GM23338 (cell line): Measurements from ENCODE around the gene CASKIN2. TPM values are rescaled to one million over a fixed set of nuclear protein-coding genes. Genes with fewer than 3 reads are reported as not detected.

Source experiments
- ATAC-seq: fragments of 200-7000 bp; cut with Tn5 transposase; 3 replicates; pipeline ENCODE4 v1.9.1; 2020
- DNase-seq: peaks from one replicate; pipeline ENCODE4 v3.0.0-alpha.2; 2015; ENCODE audit warnings: low spot score
- H2AFZ ChIP-seq: fragments of 200-600 bp; sonication (generic); 2 replicates; pipeline ENCODE4 v1.8.0; 2016; ENCODE audit warnings: antibody characterized with exemption, mild to moderate bottlenecking, moderate library complexity
- H3F3A ChIP-seq: fragments of 200-600 bp; sonication (generic); replicated peaks from 2 replicates; pipeline ENCODE4 v1.8.0; 2017; ENCODE audit warnings: antibody characterized with exemption, mixed run types, low read depth
- H3K27ac ChIP-seq: fragments of 200-600 bp; sonication (generic); 2 replicates; pipeline ENCODE4 v1.6.1; 2016; ENCODE audit warnings: low read depth
- H3K27me3 ChIP-seq: fragments of 200-600 bp; sonication (generic); 2 replicates; pipeline ENCODE4 v1.8.0; 2016; ENCODE audit warnings: mild to moderate bottlenecking, mixed run types, moderate library complexity; ENCODE audit not compliant: insufficient read depth
- H3K36me3 ChIP-seq: fragments of 200-600 bp; sonication (generic); 2 replicates; pipeline ENCODE4 v1.8.0; 2016; ENCODE audit warnings: mild to moderate bottlenecking; ENCODE audit not compliant: insufficient read depth
- H3K4me1 ChIP-seq: fragments of 200-600 bp; sonication (generic); 2 replicates; pipeline ENCODE4 v1.8.0; 2016; ENCODE audit warnings: mild to moderate bottlenecking, moderate library complexity; ENCODE audit not compliant: insufficient read depth
- H3K4me2 ChIP-seq: fragments of 200-600 bp; sonication (generic); 2 replicates; pipeline ENCODE4 v1.7.1; 2017; ENCODE audit warnings: mixed run types
- H3K4me3 ChIP-seq: fragments of 200-600 bp; sonication (generic); 2 replicates; pipeline ENCODE4 v1.6.1; 2016; ENCODE audit warnings: mixed run types
- H3K79me2 ChIP-seq: fragments of 200-600 bp; sonication (generic); replicated peaks from 2 replicates; pipeline ENCODE4 v1.8.0; 2017; ENCODE audit warnings: mild to moderate bottlenecking; ENCODE audit not compliant: insufficient read depth
- H3K9me2 ChIP-seq: fragments of 200-600 bp; sonication (generic); 2 replicates; pipeline ENCODE4 v1.8.0; 2017; ENCODE audit not compliant: insufficient read depth
- H4K20me1 ChIP-seq: fragments of 200-600 bp; sonication (generic); replicated peaks from 2 replicates; pipeline ENCODE4 v1.8.0; 2017; ENCODE audit warnings: mild to moderate bottlenecking; ENCODE audit not compliant: insufficient read depth
- H3K27ac Mint-ChIP-seq: 2 replicates; pipeline ENCODE4 v1.8.0; 2020; ENCODE audit warnings: inconsistent platforms, mild to moderate bottlenecking, moderate library complexity, mixed read lengths
- H3K27me3 Mint-ChIP-seq: 3 replicates; pipeline ENCODE4 v1.8.0; 2022; ENCODE audit warnings: low read depth, mild to moderate bottlenecking, moderate library complexity, mixed read lengths, inconsistent platforms; ENCODE audit not compliant: insufficient read depth, poor library complexity
- H3K36me3 Mint-ChIP-seq: 3 replicates; pipeline ENCODE4 v1.8.0; 2021; ENCODE audit warnings: low read depth, mild to moderate bottlenecking, inconsistent platforms, moderate library complexity, mixed read lengths
- H3K4me1 Mint-ChIP-seq: 3 replicates; pipeline ENCODE4 v1.8.0; 2020; ENCODE audit warnings: mild to moderate bottlenecking, inconsistent platforms, mixed read lengths
- H3K4me3 Mint-ChIP-seq: 3 replicates; pipeline ENCODE4 v1.8.0; 2021; ENCODE audit warnings: moderate library complexity, mild to moderate bottlenecking, inconsistent platforms, mixed read lengths
- H3K9me3 Mint-ChIP-seq: 3 replicates; pipeline ENCODE4 v1.8.0; 2020; ENCODE audit warnings: moderate library complexity, mild to moderate bottlenecking, inconsistent platforms, mixed read lengths
- CREB1 ChIP-seq: fragments of 250-450 bp; sonication (Bioruptor Pico); IDR thresholded peaks from 2 replicates; pipeline ENCODE4 v1.5.0; 2020; ENCODE audit warnings: low read depth, mild to moderate bottlenecking, moderate library complexity
- CTCF ChIP-seq, 2 experiments: fragments of 200-600 bp in 1 of 2; sonication (generic) in 1 of 2; conservative IDR thresholded peaks; 2 replicates each; pipeline versions ENCODE4 v1.5.1 to v1.6.1; 2016 to 2017; ENCODE audit warnings: antibody characterized with exemption in 2 of 2, low read depth in 2 of 2, mild to moderate bottlenecking in 2 of 2, moderate library complexity in 1 of 2
- ETS1 ChIP-seq: IDR thresholded peaks from 2 replicates; pipeline ENCODE4 v1.6.1; 2016; ENCODE audit warnings: antibody characterized with exemption
- EZH2 ChIP-seq: fragments of 200-600 bp; sonication (generic); IDR thresholded peaks from one replicate; pipeline ENCODE4 v1.8.0; 2017; ENCODE audit warnings: antibody characterized with exemption, mild to moderate bottlenecking, low read depth; ENCODE audit not compliant: unreplicated experiment
- EZH2phosphoT487 ChIP-seq: fragments of 200-600 bp; sonication (generic); IDR thresholded peaks from one replicate; pipeline ENCODE4 v1.8.1; 2018; ENCODE audit warnings: antibody characterized with exemption; ENCODE audit not compliant: unreplicated experiment
- JUNB ChIP-seq: IDR thresholded peaks from one replicate; pipeline ENCODE4 v1.6.1; 2016; ENCODE audit warnings: antibody characterized with exemption; ENCODE audit not compliant: unreplicated experiment
- NANOG ChIP-seq: IDR thresholded peaks from 2 replicates; pipeline ENCODE4 v1.6.1; 2016; ENCODE audit warnings: antibody characterized with exemption, borderline replicate concordance
- POLR2AphosphoS5 ChIP-seq: IDR thresholded peaks from 2 replicates; pipeline ENCODE4 v1.6.1; 2016; ENCODE audit warnings: antibody characterized with exemption, low read depth
- REST ChIP-seq: IDR thresholded peaks from one replicate; pipeline ENCODE4 v1.6.1; 2018; ENCODE audit warnings: antibody characterized with exemption; ENCODE audit not compliant: unreplicated experiment
- STAT1 ChIP-seq: IDR thresholded peaks from one replicate; pipeline ENCODE4 v1.6.1; 2016; ENCODE audit warnings: antibody characterized with exemption; ENCODE audit not compliant: unreplicated experiment
- ZNF114 ChIP-seq: fragments of 250-450 bp; sonication (Bioruptor Pico); IDR thresholded peaks from 2 replicates; pipeline ENCODE4 v1.5.0; 2020; ENCODE audit warnings: mild to moderate bottlenecking, moderate library complexity
- ZNF331 ChIP-seq: fragments of 250-450 bp; sonication (Bioruptor Pico); IDR thresholded peaks from 2 replicates; pipeline ENCODE4 v1.5.0; 2020; ENCODE audit warnings: low read depth, mild to moderate bottlenecking, moderate library complexity
- ZNF462 ChIP-seq: fragments of 250-450 bp; sonication (Bioruptor Pico); IDR thresholded peaks from 2 replicates; pipeline ENCODE4 v1.5.0; 2020; ENCODE audit warnings: mild to moderate bottlenecking, moderate library complexity
- polyA plus RNA-seq: library from polyadenylated mRNA; unstranded; fragments of >200 nt; fragmentation: Nextera tagmentation; extraction: Ambion mirVana; gene quantifications from 2 replicates; pipeline ENCODE4 v1.2.1, GENCODE V29; 2016
- total RNA-seq: library from RNA; depleted of rRNA; stranded (reverse); fragments of >200 nt; shearing (Covaris generic); gene quantifications from 2 replicates; pipeline ENCODE4 v1.2.3, GENCODE V29; 2014

Gene CASKIN2
- total and polyA plus RNA-seq, 2 experiments from 2014 or later, result 4.9 to 21.5 TPM

- DNase-seq, result no peak
- TF ChIP-seq ZNF331 (CRISPR knock-in tag) (no peak), NANOG (no peak), REST (no peak), POLR2AphosphoS5 (no peak), ZNF114 (CRISPR knock-in tag) (no peak), EZH2phosphoT487 (no peak), EZH2 (no peak), CTCF (conservative IDR thresholded peaks at IDR 0.05; ENCODE audit: low read depth in 2 of 2) (no peak), CREB1 (CRISPR knock-in tag) (no peak), ETS1 (no peak), STAT1 (no peak), ZNF462 (CRISPR knock-in tag) (no peak), JUNB (no peak)
- H3K36me3 ChIP-seq, result no peaks in the 10 kb centered on the region
- no peak overlapping the region for H2AFZ ChIP-seq
- H3K27ac ChIP-seq, result no peak overlapping the region
- no peaks in the 10 kb centered on the region for H3K9me2 ChIP-seq
- H3K9me3 Mint-ChIP-seq, result no peaks in the 10 kb centered on the region
- no peaks in the 10 kb centered on the region; the same call in 1 of the 2 replicates for H4K20me1 ChIP-seq
- no peak overlapping the region for H3K27ac Mint-ChIP-seq
- no peak overlapping the region for H3K4me3 ChIP-seq
- ATAC-seq, result no peak
- no peak overlapping the region for H3K4me2 ChIP-seq
- peaks cover 8% of the 10 kb centered on the region for H3K4me1 Mint-ChIP-seq
- H3K27me3 ChIP-seq, result no peaks in the 10 kb centered on the region
- no peaks in the 10 kb centered on the region for H3K4me1 ChIP-seq
- no peak overlapping the region for H3K4me3 Mint-ChIP-seq
- no peaks in the 10 kb centered on the region for H3K79me2 ChIP-seq
- H3F3A ChIP-seq, result no peaks in the 10 kb centered on the region
- peaks cover 3% of the 10 kb centered on the region for H3K27me3 Mint-ChIP-seq
- peaks cover 5% of the 10 kb centered on the region; the same call in 2 of the 3 replicates for H3K36me3 Mint-ChIP-seq
Observed at GRCh38 chr17:75536366-75536765, 21.0 kb upstream of the CASKIN2 start.
